Ureter (tissue), 1 donor: Measurements from ENCODE around the gene PGLYRP4. TPM values are rescaled to one million over a fixed set of nuclear protein-coding genes. Genes with fewer than 3 reads are reported as not detected.
"Not testable (repeated sequence)": the region's sequence is repeated elsewhere in the genome, so short reads cannot be mapped to it uniquely, and the experiment has no call there.

Experiments used
- DNase-seq: peaks from one replicate; pipeline ENCODE4 v3.0.0-alpha.2; 2020; ENCODE audit warnings: low spot score
- total RNA-seq: library from RNA; stranded (reverse); gene quantifications from one replicate; pipeline ENCODE4 v1.2.4, GENCODE V29; 2023
- donor health status: DM: yes; HTN: yes; CAD: no.

The PGLYRP4 gene
- total RNA-seq, 1 donor from 2014 or later = 0.60 TPM

GRCh38 chr1:153356392-153357075, 7.9 kb upstream of the PGLYRP4 start:
- peak; percentile 29 for DNase-seq

GRCh38 chr1:153355445-153356071, 6.9 kb upstream of the PGLYRP4 start:
- no peak for DNase-seq

GRCh38 chr1:153354515-153355193, 6.0 kb upstream of the PGLYRP4 start:
- DNase-seq = no peak

- DNase-seq = no peak
Measured at GRCh38 chr1:153353226-153353947, 4.7 kb upstream of the PGLYRP4 start.

GRCh38 chr1:153352523-153352922, 3.9 kb upstream of the PGLYRP4 start:
- peak; percentile 70 for DNase-seq

GRCh38 chr1:153350321-153350957, 1.8 kb upstream of the PGLYRP4 start:
- no peak for DNase-seq

GRCh38 chr1:153349363-153350320, 1.0 kb upstream of the PGLYRP4 start:
- DNase-seq = no peak

GRCh38 chr1:153347856-153348255, 785 bp downstream of the PGLYRP4 start:
- no peak for DNase-seq

GRCh38 chr1:153347049-153347448, 1.6 kb downstream of the PGLYRP4 start:
- not testable (repeated sequence) for DNase-seq

- no peak for DNase-seq
Measured at GRCh38 chr1:153346077-153346723, 2.4 kb downstream of the PGLYRP4 start.

GRCh38 chr1:153345187-153346076, 3.2 kb downstream of the PGLYRP4 start:
- no peak for DNase-seq

- no peak for DNase-seq
Measured at GRCh38 chr1:153344718-153345025, 4.0 kb downstream of the PGLYRP4 start.

GRCh38 chr1:153343811-153344717, 4.6 kb downstream of the PGLYRP4 start:
- no peak for DNase-seq

GRCh38 chr1:153343040-153343681, 5.5 kb downstream of the PGLYRP4 start:
- DNase-seq = no peak

GRCh38 chr1:153342178-153342577, 6.5 kb downstream of the PGLYRP4 start:
- DNase-seq = no peak

- DNase-seq = no peak
Measured at GRCh38 chr1:153341431-153341934, 7.2 kb downstream of the PGLYRP4 start.

- no peak for DNase-seq
Measured at GRCh38 chr1:153340356-153340755, 8.3 kb downstream of the PGLYRP4 start.
